Stimulated activated CD8-positive, alpha-beta memory T cell treated with anti-CD3 and anti-CD28 coated beads, Interleukin-12 subunit alpha, Interleukin-12 subunit beta, amount 100 ng/mL, for 1 hour (primary cell): ENCODE data around the gene MYBPC2.

Experiments
- DNase-seq: peaks from one replicate; pipeline ENCODE4 v3.0.0-alpha.2; 2020; ENCODE audit warnings: low read depth

The MYBPC2 gene

GRCh38 chr19:50410109-50410508 is 22.6 kb upstream of the MYBPC2 start:
- DNase-seq: no peak

- DNase-seq: no peak
Observed at GRCh38 chr19:50412419-50412818, 20.3 kb upstream of the MYBPC2 start.

- DNase-seq: no peak
Observed at GRCh38 chr19:50413096-50413495, 19.6 kb upstream of the MYBPC2 start.

GRCh38 chr19:50413531-50413930 is 19.2 kb upstream of the MYBPC2 start:
- no peak for DNase-seq

GRCh38 chr19:50414864-50415660 is 17.6 kb upstream of the MYBPC2 start:
- DNase-seq: peak; percentile 57

GRCh38 chr19:50415661-50416033 is 17.0 kb upstream of the MYBPC2 start:
- no peak for DNase-seq

GRCh38 chr19:50416034-50416977 is 16.4 kb upstream of the MYBPC2 start:
- DNase-seq: no peak

GRCh38 chr19:50417111-50418081 is 15.3 kb upstream of the MYBPC2 start:
- DNase-seq: no peak

- no peak for DNase-seq
Observed at GRCh38 chr19:50418176-50419021, 14.3 kb upstream of the MYBPC2 start, which contains the start of gene SPIB. SPIB (plus strand) TSS chr19:50418938; CDS start chr19:50418963, 25 bp downstream.

GRCh38 chr19:50419022-50419579 is 13.6 kb upstream of the MYBPC2 start:
- no peak for DNase-seq

- DNase-seq: no peak
Observed at GRCh38 chr19:50419580-50420035, 13.1 kb upstream of the MYBPC2 start.

GRCh38 chr19:50420127-50420526 is 12.6 kb upstream of the MYBPC2 start:
- no peak for DNase-seq

- DNase-seq: no peak
Observed at GRCh38 chr19:50420808-50421207, 11.9 kb upstream of the MYBPC2 start.

GRCh38 chr19:50422397-50423278 is 10.1 kb upstream of the MYBPC2 start:
- no peak for DNase-seq

GRCh38 chr19:50423279-50424113 is 9.2 kb upstream of the MYBPC2 start:
- no peak for DNase-seq

- DNase-seq: no peak
Observed at GRCh38 chr19:50425581-50425980, 7.1 kb upstream of the MYBPC2 start.

- no peak for DNase-seq
Observed at GRCh38 chr19:50427318-50427925, 5.3 kb upstream of the MYBPC2 start.

GRCh38 chr19:50427997-50428425 is 4.7 kb upstream of the MYBPC2 start:
- no peak for DNase-seq
